HCT116 (cell line): ENCODE data around the gene MFAP3L. TPM values are rescaled to one million over a fixed set of nuclear protein-coding genes. Genes with fewer than 3 reads are reported as not detected.

Experiments
- ATAC-seq: fragments of 200-7000 bp; cut with Tn5 transposase; 2 replicates; pipeline ENCODE4 v1.9.1; 2020; ENCODE audit warnings: mild to moderate bottlenecking, moderate library complexity
- BruUV-seq: library from RNA; stranded (reverse); fragments of 400-500 nt; replicated peaks from 2 replicates; lab custom pipeline; 2021; lab: Mats Ljungman, UMichigan
- CTCF ChIA-PET: fragments of 300-600 bp; sonication (Branson Sonifier 250); formaldehyde crosslinking; loops from one replicate; lab custom pipeline; 2021; ENCODE audit warnings: antibody characterized with exemption; lab: Charles Lee
- POLR2A ChIA-PET: fragments of 300-600, 350-600 bp; sonication (Branson Sonifier 250); formaldehyde crosslinking; loops from one replicate; lab custom pipeline; 2021; ENCODE audit warnings: antibody characterized with exemption; lab: Charles Lee
- RAD21 ChIA-PET, 2 experiments: fragments of 300-600 bp; sonication (Branson Sonifier 250); formaldehyde crosslinking; loops; one replicate each; lab custom pipeline; 2023; ENCODE audit warnings: low total read pairs in 2 of 2; ENCODE audit not compliant: uncharacterized antibody in 2 of 2, unreplicated experiment in 2 of 2, low non-redundant PET in 1 of 2; lab: Charles Lee
- DNase-seq: peaks from one replicate; pipeline ENCODE4 v3.0.0-alpha.2; 2010; ENCODE audit warnings: low read depth, low spot score
- H2AFZ ChIP-seq: fragments of 200-600 bp; shearing (Covaris generic), sonication (generic); 2 replicates; pipeline ENCODE4 v1.6.1; 2017; ENCODE audit warnings: low read depth, mixed run types, mixed read lengths, antibody characterized with exemption, low read length; ENCODE audit not compliant: poor library complexity, severe bottlenecking
- H3K27ac ChIP-seq: 2 replicates; pipeline ENCODE4 v1.5.1; 2012; ENCODE audit warnings: low read depth, low read length
- H3K27me3 ChIP-seq: fragments of 200-600 bp; sonication (generic); 2 replicates; pipeline ENCODE4 v1.6.1; 2016; ENCODE audit warnings: mixed run types, low read length, mixed read lengths; ENCODE audit not compliant: insufficient read depth
- H3K36me3 ChIP-seq, 2 experiments: fragments of 200-500 bp in 1 of 2; fragments of 200-600 bp in 1 of 2; sonication (Bioruptor generic) in 1 of 2; sonication (generic) in 1 of 2; 2 replicates each; pipeline versions ENCODE4 v1.5.1 to v1.6.1; 2014 to 2016; ENCODE audit warnings: low read length in 2 of 2, inconsistent platforms in 1 of 2, mixed read lengths in 1 of 2, mixed run types in 1 of 2; ENCODE audit not compliant: insufficient read depth in 2 of 2, control insufficient read depth in 1 of 2
- H3K4me1 ChIP-seq, 2 experiments: fragments of 200-600 bp in 1 of 2; sonication (generic) in 1 of 2; 2 replicates each; pipeline versions ENCODE4 v1.5.1 to v1.6.1; 2012 to 2017; ENCODE audit warnings: low read length in 2 of 2, inconsistent platforms in 1 of 2, mild to moderate bottlenecking in 1 of 2, mixed read lengths in 1 of 2, mixed run types in 1 of 2, moderate library complexity in 1 of 2; ENCODE audit not compliant: insufficient read depth in 2 of 2, control insufficient read depth in 1 of 2
- H3K4me2 ChIP-seq: fragments of 200-600 bp; sonication (generic); 2 replicates; pipeline ENCODE4 v1.6.1; 2017; ENCODE audit warnings: mixed run types, low read length, mixed read lengths
- H3K4me3 ChIP-seq, 2 experiments: fragments of 200-600 bp in 1 of 2; sonication (generic) in 1 of 2; replicated peaks in 1 of 2; 2 replicates each; pipeline ENCODE4 v1.5.1; 2011 to 2016; ENCODE audit warnings: low read length in 2 of 2, control low read depth in 1 of 2, low read depth in 1 of 2, mild to moderate bottlenecking in 1 of 2, mixed read lengths in 1 of 2, mixed run types in 1 of 2
- H3K79me2 ChIP-seq: fragments of 200-600 bp; sonication (generic); 2 replicates; pipeline ENCODE4 v1.6.1; 2017; ENCODE audit warnings: mild to moderate bottlenecking, mixed run types, low read length, moderate library complexity, mixed read lengths; ENCODE audit not compliant: insufficient read depth
- H3K9ac ChIP-seq: fragments of 200-600 bp; sonication (generic); 2 replicates; pipeline ENCODE4 v1.6.1; 2016; ENCODE audit warnings: low read length, mixed read lengths
- H3K9me2 ChIP-seq: fragments of 200-600 bp; sonication (generic), shearing (Covaris generic); 2 replicates; pipeline ENCODE4 v1.6.1; 2017; ENCODE audit warnings: mixed run types, mild to moderate bottlenecking, moderate library complexity; ENCODE audit not compliant: insufficient read depth
- H3K9me3 ChIP-seq, 2 experiments: fragments of 200-500 bp in 1 of 2; fragments of 200-600 bp in 1 of 2; sonication (Bioruptor generic) in 1 of 2; sonication (generic) in 1 of 2; 2 replicates each; pipeline ENCODE4 v1.6.1; 2014 to 2017; ENCODE audit warnings: low read length in 2 of 2, mixed read lengths in 2 of 2, inconsistent platforms in 1 of 2, low read depth in 1 of 2, mild to moderate bottlenecking in 1 of 2, mixed run types in 1 of 2, moderate library complexity in 1 of 2; ENCODE audit not compliant: control insufficient read depth in 1 of 2, insufficient read depth in 1 of 2
- H4K20me1 ChIP-seq: fragments of 200-600 bp; sonication (generic), shearing (Covaris generic); 2 replicates; pipeline ENCODE4 v1.6.1; 2017; ENCODE audit warnings: mixed run types, mild to moderate bottlenecking, moderate library complexity; ENCODE audit not compliant: insufficient read depth
- CBX3 ChIP-seq: IDR thresholded peaks from 2 replicates; pipeline ENCODE4 v1.6.1; 2012; ENCODE audit warnings: low read depth
- CEBPB ChIP-seq: IDR thresholded peaks from 2 replicates; pipeline ENCODE4 v1.6.1; 2012; ENCODE audit warnings: low read depth
- CTCF ChIP-seq, 3 experiments: fragments of 200-600 bp in 1 of 3; sonication (generic) in 1 of 3; IDR thresholded peaks in 2 of 3; conservative IDR thresholded peaks in 1 of 3; 2 replicates each; pipeline ENCODE4 v1.5.1; 2012 to 2017; ENCODE audit warnings: low read depth in 2 of 3, low read length in 2 of 3, antibody characterized with exemption in 1 of 3, borderline replicate concordance in 1 of 3, control low read depth in 1 of 3, mild to moderate bottlenecking in 1 of 3, mixed read lengths in 1 of 3, mixed run types in 1 of 3, moderate library complexity in 1 of 3; ENCODE audit not compliant: insufficient read depth in 1 of 3
- EGR1 ChIP-seq: IDR thresholded peaks from 2 replicates; pipeline ENCODE4 v1.6.1; 2012; ENCODE audit warnings: low read depth
- ELF1 ChIP-seq: IDR thresholded peaks from 2 replicates; pipeline ENCODE4 v1.6.1; 2012; ENCODE audit warnings: low read depth, borderline replicate concordance
- EZH2 ChIP-seq: fragments of 200-600 bp; sonication (generic); IDR thresholded peaks from 2 replicates; pipeline ENCODE4 v1.6.1; 2017; ENCODE audit warnings: antibody characterized with exemption, mixed run types
- EZH2phosphoT487 ChIP-seq: fragments of 200-600 bp; IDR thresholded peaks from 2 replicates; pipeline ENCODE4 v1.6.1; 2018; ENCODE audit warnings: antibody characterized with exemption, borderline replicate concordance
- FOSL1 ChIP-seq: IDR thresholded peaks from 2 replicates; pipeline ENCODE4 v1.6.1; 2012; ENCODE audit warnings: low read depth
- JUND ChIP-seq: IDR thresholded peaks from 2 replicates; pipeline ENCODE4 v1.6.1; 2012
- POLR2AphosphoS5 ChIP-seq: IDR thresholded peaks from 2 replicates; pipeline ENCODE4 v1.6.1; 2011; ENCODE audit warnings: mild to moderate bottlenecking, low read depth, low read length, moderate library complexity
- SIN3A ChIP-seq: IDR thresholded peaks from 2 replicates; pipeline ENCODE4 v1.6.1; 2012; ENCODE audit warnings: low read depth
- TCF7L2 ChIP-seq: IDR thresholded peaks from 2 replicates; pipeline ENCODE4 v1.7.0; 2011; ENCODE audit warnings: borderline replicate concordance, inconsistent platforms; ENCODE audit not compliant: insufficient read depth, insufficient read length; ENCODE audit errors: extremely low read depth
- YY1 ChIP-seq: IDR thresholded peaks from 2 replicates; pipeline ENCODE4 v1.6.1; 2011; ENCODE audit warnings: low read length, low read depth, moderate library complexity, mild to moderate bottlenecking; ENCODE audit not compliant: insufficient replicate concordance; ENCODE audit errors: extremely low read depth
- ZBTB33 ChIP-seq: IDR thresholded peaks from 2 replicates; pipeline ENCODE4 v1.6.1; 2011; ENCODE audit warnings: mild to moderate bottlenecking, low read length, moderate library complexity; ENCODE audit not compliant: insufficient replicate concordance; ENCODE audit errors: extremely low read depth
- ZFX ChIP-seq: fragments of 450-650 bp; IDR thresholded peaks from 2 replicates; pipeline ENCODE4 v1.6.1; 2017
- intact Hi-C: fragments of 100-400 bp; cut with micrococcal nuclease; formaldehyde crosslinking; loops from 2 replicates; pipeline ENCODE4 v1.10.0; 2022
- total RNA-seq: library from RNA; stranded (reverse); gene quantifications from one replicate; pipeline ENCODE4 v1.2.1, GENCODE V29; 2021; ENCODE audit not compliant: unreplicated experiment
- TF ChIP-seq, protein P1 (sequence below): IDR thresholded peaks from 2 replicates; pipeline ENCODE4 v1.6.1; 2012

Gene MFAP3L
- total RNA-seq, 1 experiment from 2014 or later, result 8.4 TPM

DNA sequence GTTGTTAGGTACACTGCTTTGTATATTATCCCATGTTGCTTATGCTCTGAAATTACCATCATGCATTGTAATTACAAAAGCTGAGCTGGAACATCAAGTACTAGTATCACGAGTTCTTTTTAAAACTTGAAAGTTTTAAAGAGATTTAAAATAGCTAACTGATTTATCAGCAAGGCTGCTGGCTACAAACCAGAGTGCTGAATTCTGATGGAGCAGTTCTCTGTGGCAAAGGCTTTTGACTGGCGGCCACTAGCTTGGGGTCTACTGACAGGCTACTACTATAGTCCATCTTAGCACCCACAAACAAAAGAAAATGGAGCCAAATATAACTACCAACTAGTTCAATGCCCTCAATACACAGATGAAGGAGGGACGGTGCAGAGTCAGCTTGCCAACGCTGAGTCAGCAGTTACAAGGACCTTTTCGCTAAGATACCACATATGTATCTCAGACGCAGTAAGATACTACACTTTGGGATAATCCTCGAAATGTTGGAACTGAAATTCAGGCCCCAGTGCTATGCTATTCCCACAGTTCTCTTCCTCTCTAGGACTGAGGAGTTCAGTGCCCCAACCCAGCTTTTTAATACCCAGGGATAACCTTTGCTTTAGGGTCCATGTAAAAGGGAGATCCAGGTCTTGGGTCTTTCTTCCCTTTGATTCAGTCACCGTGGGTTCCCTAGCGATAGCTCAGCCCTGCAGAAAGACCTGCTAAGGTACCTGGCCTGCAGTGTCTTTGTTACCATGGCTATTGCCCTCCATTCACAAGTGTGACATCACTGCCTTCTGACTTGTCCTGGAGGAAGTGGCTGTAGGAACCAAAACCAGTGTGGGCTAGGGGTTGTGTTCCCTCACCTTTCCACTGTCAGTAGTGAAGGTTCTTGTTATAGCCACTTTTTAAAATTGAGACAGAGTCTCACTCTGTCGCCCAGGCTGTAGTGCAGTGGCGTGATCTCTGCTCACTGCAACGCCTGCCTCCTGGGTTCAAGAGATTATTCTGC is 22.8 kb downstream of the MFAP3L start:
- ChIA-PET CTCF (no interaction called here), RAD21 (no interaction called here), POLR2A (interaction anchor here (0.7 kb wide), 1 partner anchor 187 kb away, joined by 3 read pairs; no protein-coding TSS in a partner anchor)
- BruUV-seq, result no TSS peak
- Histone ChIP-seq H3K4me1 (peaks cover 0 to 1% of the 10 kb centered on the region in 2 experiments; a peak in 1 of 4 replicates), H3K4me3 (no peak overlapping the region), H3K9ac (no peak overlapping the region), H3K4me2 (no peak overlapping the region), H3K27ac (no peak overlapping the region), H4K20me1 (no peaks in the 10 kb centered on the region), H3K9me2 (no peaks in the 10 kb centered on the region), H3K36me3 (no peaks in the 10 kb centered on the region), H3K9me3 (no peaks in the 10 kb centered on the region), H2AFZ (no peak overlapping the region), H3K27me3 (no peaks in the 10 kb centered on the region), H3K79me2 (no peaks in the 10 kb centered on the region)
- no peak for TF ChIP-seq EZH2
- TF ChIP-seq CTCF (IDR thresholded peaks at IDR 0.05 in 2 of 3, conservative IDR thresholded peaks at IDR 0.05 in 1 of 3; ENCODE audit: borderline replicate concordance in 1 of 3, insufficient read depth in 1 of 3, low read depth in 2 of 3, low read length in 2 of 3), result no peak
- TF ChIP-seq ZFX, result no peak
- no peak for TF ChIP-seq EGR1
- TF ChIP-seq CBX3, result no peak
- TF ChIP-seq YY1, result no peak
- TF ChIP-seq JUND, result no peak
- TF ChIP-seq, protein P1, sequence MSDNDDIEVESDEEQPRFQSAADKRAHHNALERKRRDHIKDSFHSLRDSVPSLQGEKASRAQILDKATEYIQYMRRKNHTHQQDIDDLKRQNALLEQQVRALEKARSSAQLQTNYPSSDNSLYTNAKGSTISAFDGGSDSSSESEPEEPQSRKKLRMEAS, result no peak
- no peak for TF ChIP-seq ELF1
- TF ChIP-seq ZBTB33, result no peak
- no peak for TF ChIP-seq FOSL1
- no peak for TF ChIP-seq CEBPB
- no peak for TF ChIP-seq EZH2phosphoT487
- no peak for TF ChIP-seq TCF7L2
- no peak for TF ChIP-seq SIN3A
- TF ChIP-seq POLR2AphosphoS5, result no peak
- intact Hi-C loops, result no loop called here
- no peak for DNase-seq
- ATAC-seq, result no peak
